Lower leg skin (tissue), 4 donors: Measurements from ENCODE around the gene DPYSL5. TPM values are rescaled to one million over a fixed set of nuclear protein-coding genes. Genes with fewer than 3 reads are reported as not detected.
A peak's percentile ranks its signal among the peaks of the same experiment; 100 is the strongest.

Experiments
- DNase-seq, 2 donors: peaks; one replicate each; pipeline ENCODE4 v3.0.0-alpha.2; 2019; ENCODE audit warnings: low spot score in 2 of 2
- H3K4me3 ChIP-seq: fragments of 200-600 bp; sonication (generic); 2 replicates; pipeline ENCODE4 v1.5.1; 2017; ENCODE audit warnings: mild to moderate bottlenecking, low read depth; ENCODE audit not compliant: poor library complexity, severe bottlenecking
- CTCF ChIP-seq, 3 donors: fragments of 450-650 bp; IDR thresholded peaks; one replicate each; pipeline ENCODE4 v1.5.1; 2016; ENCODE audit warnings: antibody characterized with exemption in 3 of 3, mild to moderate bottlenecking in 3 of 3, moderate library complexity in 2 of 3
- POLR2A ChIP-seq, 2 donors: fragments of 450-650 bp; IDR thresholded peaks; one replicate each; pipeline ENCODE4 v1.6.1; 2016 to 2017; ENCODE audit warnings: antibody characterized with exemption in 2 of 2, mild to moderate bottlenecking in 1 of 2, moderate library complexity in 1 of 2
- WGBS, 2 donors: methylation state at CpG; one replicate each; pipeline ENCODE4 v1.1.5; 2018; 5-methylcytosine and 5-hydroxymethylcytosine counted together
- intact Hi-C: fragments of 100-400 bp; cut with DNase I; formaldehyde crosslinking; loops from one replicate; pipeline ENCODE4 v1.15.0; 2023; ENCODE audit warnings: low total_unique reads
- total RNA-seq, 4 donors: library from RNA; depleted of rRNA; stranded (reverse); fragments of >200 nt; gene quantifications; one replicate each; pipeline ENCODE4 v1.1.0, GENCODE V29; 2016

Gene DPYSL5
- total RNA-seq, 4 donors from 2014 or later = not detected

- no peak overlapping the region for H3K4me3 ChIP-seq
- no peak for TF ChIP-seq POLR2A (IDR thresholded peaks at IDR 0.05)
- no peak for TF ChIP-seq CTCF (IDR thresholded peaks at IDR 0.05)
- WGBS, 2 donors = 37 to 38% methylated on average over 3 of the region's 3 CpGs
- intact Hi-C loops = no loop called here
- DNase-seq = no peak
Measured at GRCh38 chr2:26816893-26817292, 31.0 kb upstream of the DPYSL5 start.

- H3K4me3 ChIP-seq = no peak overlapping the region
- WGBS, 2 donors = 68 to 69% methylated on average over 5 of the region's 5 CpGs
- intact Hi-C loops = no loop called here
- TF ChIP-seq POLR2A (IDR thresholded peaks at IDR 0.05) (no peak), CTCF (IDR thresholded peaks at IDR 0.05) (no peak)
- no peak for DNase-seq
Measured at GRCh38 chr2:26818255-26818654, 29.7 kb upstream of the DPYSL5 start.

- 47 to 62% methylated on average over 6 of the region's 6 CpGs for WGBS, 2 donors
- no peak overlapping the region for H3K4me3 ChIP-seq
- TF ChIP-seq CTCF (IDR thresholded peaks at IDR 0.05) (no peak), POLR2A (IDR thresholded peaks at IDR 0.05) (no peak)
- intact Hi-C loops = no loop called here
- peak in 1 of 2 donors; percentile 52 for DNase-seq
Measured at GRCh38 chr2:26818972-26819371, 29.0 kb upstream of the DPYSL5 start.

- 84% methylated on average over 7 of the region's 7 CpGs for WGBS, 2 donors
- DNase-seq = peak in 1 of 2 donors; percentile 3
- no peak for TF ChIP-seq POLR2A (IDR thresholded peaks at IDR 0.05)
- no peak for TF ChIP-seq CTCF (IDR thresholded peaks at IDR 0.05)
- intact Hi-C loops = no loop called here
- no peak overlapping the region for H3K4me3 ChIP-seq
Measured at GRCh38 chr2:26820932-26821331, 27.0 kb upstream of the DPYSL5 start.

DNA sequence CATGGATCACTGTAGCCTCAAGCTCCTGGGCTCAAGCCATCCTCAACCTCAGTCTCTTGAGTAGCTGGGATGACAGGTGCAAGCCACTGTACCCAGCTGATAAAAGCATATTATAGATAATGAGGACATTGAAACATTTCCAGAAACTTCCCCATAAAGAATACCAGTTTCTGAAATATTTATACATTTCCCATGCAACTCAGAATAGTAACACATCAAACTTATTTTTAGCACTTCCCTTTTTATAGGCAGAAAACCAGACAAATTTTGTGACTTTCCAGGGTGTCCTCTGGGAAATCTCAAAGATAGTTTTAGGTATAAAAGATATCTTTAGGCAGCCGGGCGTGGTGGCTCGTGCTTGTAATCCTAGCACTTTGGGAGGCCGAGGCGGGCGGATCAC is 25.1 kb upstream of the DPYSL5 start:
- intact Hi-C loops = no loop called here
- WGBS, 2 donors = 82% methylated on average over 6 of the region's 6 CpGs
- H3K4me3 ChIP-seq = no peak overlapping the region
- TF ChIP-seq CTCF (IDR thresholded peaks at IDR 0.05) = no peak
- TF ChIP-seq POLR2A (IDR thresholded peaks at IDR 0.05) = no peak
- peak in 1 of 2 donors; percentile 26 for DNase-seq

DNA sequence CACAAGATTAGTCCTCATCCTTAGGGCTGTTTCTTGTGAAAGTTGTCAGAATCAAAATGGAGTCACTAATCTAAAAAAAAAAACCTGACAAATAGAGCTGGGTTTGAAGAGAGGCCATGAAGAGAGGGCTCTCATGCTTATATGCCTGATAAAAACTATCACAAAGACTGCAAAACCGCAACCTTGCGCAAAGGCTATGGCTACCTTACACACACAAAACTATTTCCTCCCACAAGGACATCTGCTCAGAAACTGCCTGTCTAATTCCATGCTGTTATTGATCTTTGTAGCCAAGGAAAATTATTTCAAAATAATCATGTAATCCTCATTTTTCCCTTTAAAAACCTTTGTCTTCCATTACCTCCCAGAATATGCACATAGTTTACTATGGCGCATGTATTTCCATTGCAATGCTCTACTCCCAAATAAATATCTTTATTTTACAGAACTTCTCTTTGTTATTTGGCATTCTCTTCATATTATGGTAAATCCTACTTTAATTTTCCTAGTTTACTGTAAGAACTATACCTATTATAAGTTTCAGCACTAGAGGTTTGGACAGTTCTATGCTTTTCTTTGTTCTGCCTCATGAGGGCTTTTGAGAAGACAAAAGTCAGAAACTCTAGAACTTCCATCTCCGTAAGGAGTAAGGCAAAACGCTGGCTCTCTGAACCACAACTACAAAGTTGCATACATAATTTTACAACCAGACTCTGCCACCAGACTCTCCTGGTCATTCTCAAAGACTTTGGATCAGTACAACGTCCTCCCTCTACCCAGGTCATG is 9.6 kb upstream of the DPYSL5 start:
- no peak overlapping the region for H3K4me3 ChIP-seq
- intact Hi-C loops = no loop called here
- TF ChIP-seq CTCF (IDR thresholded peaks at IDR 0.05) = no peak
- no peak for TF ChIP-seq POLR2A (IDR thresholded peaks at IDR 0.05)
- peak in 1 of 2 donors; percentile 7 for DNase-seq
- 51 to 54% methylated on average over 6 of the region's 6 CpGs for WGBS, 2 donors
